ENCODE results near the gene OVOL1.
A peak's percentile ranks its signal among the peaks of the same experiment; 100 is the strongest.

The OVOL1 gene

DNA sequence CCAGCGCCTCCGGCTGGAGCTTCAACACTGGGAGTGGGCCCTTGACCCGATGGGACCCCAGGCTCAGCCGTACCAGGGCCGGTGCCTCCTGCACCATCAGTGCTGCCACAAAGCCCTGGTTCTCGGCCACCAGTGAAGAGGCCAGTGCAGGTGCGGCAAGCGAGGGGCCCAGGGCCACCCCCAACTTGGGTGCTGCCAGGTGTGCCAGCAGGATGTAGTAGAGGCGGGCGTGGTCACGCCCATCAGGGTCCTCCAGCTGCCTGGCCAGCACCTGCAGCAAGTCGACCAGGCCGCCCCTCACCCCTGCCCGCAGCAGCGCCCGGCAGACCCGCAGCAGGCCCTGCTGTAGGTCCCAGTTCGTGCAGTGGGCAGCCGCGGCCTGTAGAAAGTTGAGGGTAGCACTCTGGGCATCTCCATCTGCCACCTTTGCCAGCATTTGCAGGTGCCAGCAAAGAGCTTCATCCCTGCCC is 8.4 kb upstream of the OVOL1 start:
- DNase-seq, result no peak

DNA sequence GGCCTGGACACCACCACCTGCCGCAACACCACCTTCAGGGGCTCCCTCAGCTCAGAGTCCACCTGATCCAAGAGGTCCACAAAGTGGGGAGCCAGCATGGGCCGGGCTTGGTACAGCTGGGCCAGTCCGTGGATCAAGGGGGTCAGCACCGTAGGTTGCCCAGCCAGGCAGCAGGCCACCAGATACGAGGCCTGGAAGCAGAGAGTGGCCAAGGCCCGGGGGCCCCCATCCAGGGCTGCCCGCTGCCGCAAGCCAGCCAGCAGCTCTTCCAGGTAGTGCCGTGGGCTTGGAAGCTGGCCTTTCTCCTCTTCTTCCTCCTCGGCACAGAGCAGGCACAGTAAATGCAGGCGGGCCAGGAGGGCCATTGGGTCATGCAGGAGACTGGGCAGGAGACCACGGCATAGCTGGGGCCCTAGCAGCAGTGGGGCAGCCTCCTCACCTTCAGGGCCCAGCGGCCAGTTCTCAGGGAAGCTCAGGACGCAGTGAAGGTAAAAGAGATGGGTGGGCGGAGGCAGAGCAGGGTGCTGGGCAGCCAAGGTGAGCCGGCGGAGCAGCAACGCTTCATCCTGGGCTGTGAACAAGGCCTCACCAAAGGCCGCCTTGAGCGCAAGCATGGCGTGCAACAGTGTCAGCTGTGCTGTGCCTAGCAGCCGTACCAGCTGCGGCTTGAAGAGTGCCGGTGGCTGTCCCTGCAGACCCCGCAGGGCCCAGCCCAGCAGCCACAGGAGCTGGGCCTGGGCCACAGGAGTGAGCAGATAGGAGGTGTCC is 7.8 kb upstream of the OVOL1 start:
- no peak for DNase-seq

DNA sequence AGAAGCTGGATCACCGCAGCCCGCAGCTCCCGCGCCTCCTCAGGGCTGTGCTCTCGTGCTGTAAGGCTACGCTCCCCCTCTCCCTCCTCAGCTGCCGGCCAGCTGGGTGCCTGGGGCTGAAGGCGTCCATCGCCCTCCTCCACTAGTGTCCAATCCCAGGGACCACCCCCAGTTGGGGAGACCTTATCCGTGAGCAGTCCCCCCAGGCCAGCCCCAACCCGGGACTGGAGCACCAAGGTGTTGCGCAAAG is 7.3 kb upstream of the OVOL1 start:
- DNase-seq, result no peak

DNA sequence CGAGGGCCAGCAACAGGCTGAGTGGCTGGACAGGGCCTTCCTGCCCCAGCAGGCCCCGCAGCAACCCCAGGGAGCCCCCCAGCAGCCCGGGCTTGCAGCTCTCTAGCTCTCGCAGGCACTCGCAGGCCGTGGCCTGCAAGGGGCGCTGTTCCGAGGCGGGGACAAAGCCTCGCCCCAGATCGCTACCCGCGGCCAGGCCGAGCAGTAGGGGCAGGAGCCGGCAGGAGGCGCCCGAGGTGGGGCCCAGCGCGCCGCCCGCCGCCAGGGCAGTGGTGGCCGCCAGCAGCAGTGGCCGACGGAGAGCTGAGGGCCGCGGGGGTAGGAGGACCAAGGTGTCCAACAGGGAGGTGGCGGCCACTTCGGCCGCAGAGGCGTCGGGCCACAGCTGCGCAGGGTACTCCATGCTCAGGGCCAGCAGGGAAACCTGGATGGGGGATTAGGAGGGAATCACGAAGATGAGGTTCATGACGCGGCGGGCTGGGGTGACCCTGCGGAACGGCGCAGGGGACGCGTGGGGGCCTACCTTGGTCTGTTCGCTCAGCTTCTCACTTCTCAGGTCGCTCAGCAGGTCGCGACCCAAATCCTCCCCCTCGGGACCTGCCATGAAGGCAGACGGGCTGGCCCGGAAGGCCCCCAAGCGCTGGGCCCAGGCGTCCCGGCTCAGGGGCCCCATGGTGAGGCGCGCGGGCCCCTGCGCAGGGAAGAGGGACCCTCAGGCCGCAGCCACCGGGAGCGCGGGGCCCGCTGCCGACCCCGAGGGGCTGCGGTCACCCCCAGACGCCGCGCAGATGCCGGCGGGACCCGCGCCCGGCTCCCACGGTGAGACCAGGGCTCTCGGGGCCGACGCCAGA is 6.7 kb upstream of the OVOL1 start:
- peak; percentile 72 for DNase-seq

DNA sequence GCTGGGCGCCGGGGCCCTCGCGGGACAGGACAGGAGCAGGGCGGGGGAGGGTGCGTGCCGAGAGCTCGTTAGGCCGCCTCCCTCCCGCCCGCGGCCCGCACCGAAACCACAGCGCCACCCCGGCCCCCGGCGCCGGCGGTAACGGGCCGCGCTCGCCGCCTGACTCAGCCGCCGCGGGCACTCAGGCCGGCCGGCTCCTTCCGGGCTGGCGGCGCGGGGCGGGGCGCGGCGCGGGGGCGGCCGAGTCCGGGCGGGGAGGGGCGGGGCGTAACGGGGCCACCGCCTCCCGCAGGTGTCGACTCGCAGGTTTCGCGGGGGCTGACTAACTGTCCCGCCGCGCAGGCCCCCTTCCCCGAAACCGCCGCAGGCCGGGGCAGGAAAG is 6.1 kb upstream of the OVOL1 start, which contains the start of gene AP5B1:
AP5B1 (minus strand) TSS at position 207 of the 382 bp plus-strand sequence. CDS start 385 bp downstream, outside the sequence.
- peak; percentile 74 for DNase-seq

DNA sequence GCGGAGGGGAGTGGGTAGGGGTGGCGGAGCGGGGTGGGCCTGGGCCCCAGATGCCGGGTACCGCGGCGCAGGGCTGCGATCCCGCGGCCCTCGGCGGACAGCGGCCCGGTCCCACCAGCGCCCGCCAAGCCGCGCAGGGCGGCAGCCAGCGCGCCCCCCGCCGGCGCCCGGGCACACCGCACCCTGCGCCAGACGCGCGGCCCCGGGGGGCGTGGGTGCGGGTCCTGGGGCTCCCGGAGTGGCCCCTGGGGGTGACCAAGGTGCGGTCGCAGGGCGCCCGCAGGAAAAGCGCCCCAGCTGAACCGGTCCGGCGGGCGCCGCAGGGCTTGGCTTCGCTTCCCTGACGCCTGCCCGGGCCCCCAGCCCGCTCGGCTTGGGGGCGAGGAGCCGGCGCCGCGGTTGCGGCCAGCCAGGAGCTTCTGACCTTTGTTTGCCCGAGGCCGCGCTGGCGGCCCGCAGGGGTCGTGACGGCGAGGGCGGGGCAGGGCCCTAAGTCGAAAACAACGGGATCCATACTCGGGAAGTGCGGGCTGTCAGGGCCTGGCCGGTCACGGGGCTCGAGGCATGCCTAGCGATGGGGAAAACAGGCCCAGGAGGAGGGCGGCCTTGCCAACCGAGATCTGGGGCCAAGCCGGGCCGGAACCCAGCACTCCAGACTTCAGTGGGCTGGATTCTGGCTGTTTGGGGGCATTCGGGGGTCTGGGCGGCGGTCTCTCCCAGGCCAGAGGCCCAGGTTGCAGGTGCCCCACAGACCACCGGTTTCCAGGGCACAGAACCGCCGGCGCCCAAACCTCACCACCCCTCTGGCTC is 5.5 kb upstream of the OVOL1 start:
- DNase-seq, result no peak

DNA sequence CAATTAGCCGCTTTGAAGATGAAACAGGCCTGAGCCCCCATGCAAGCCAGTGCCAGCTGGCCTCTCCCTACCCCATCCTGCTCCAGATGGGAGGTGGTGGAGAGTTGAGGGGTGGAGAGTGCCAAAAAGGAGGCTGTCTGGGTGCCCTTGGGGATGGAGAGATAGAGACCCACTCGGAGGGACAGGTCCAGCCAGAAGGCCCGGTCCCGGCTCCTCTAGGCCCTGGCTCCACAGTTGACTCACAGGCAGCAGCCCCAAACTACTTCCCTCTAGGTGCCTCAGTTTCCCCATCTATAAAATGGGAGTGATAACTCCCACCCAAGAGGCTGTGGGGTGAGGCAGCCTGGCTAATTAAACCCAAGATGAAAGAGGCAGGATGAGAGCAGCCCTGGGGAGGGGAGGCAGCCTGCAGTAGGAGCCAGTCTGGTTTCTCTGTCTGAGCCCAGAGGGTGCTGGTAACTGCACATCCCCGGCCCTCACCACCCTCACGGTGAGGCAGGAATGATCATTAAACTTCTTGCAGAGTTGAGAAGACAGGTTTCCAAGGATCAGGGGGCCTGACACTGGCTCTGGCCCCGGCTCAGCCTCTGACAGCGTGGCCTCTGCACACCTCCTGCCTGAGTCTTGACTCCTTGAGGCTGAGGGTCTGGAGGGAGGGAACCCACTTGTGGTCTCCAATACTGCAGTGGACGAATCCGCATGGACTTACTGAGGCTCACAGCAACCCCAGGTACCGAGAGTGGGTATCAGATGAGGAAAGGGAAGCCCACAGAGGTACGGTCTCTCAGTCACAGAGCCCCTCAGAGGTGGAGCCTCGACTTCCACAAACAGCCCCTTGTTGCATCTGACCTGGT is 4.7 kb upstream of the OVOL1 start:
- DNase-seq, result no peak

DNA sequence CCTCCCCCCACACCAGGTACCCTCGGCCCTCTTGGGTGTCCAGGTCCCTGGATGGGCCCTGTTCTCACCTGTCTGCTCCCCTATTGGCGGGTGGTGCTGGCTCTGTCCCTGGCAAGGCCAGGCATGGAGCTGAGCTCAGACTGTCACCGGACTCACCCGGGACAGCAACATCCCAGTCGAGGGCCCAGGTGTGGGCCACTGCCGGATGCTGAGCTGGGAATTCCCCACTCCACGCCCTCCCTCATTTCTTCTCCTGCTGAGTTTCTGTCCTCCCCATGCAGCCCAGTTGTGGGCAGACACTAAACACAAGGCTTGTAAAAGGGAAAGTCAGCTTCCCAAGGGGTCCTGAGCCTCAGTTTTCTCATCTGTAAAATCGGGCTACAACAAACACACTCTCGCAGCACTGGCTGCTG is 4.0 kb upstream of the OVOL1 start:
- DNase-seq, result no peak

DNA sequence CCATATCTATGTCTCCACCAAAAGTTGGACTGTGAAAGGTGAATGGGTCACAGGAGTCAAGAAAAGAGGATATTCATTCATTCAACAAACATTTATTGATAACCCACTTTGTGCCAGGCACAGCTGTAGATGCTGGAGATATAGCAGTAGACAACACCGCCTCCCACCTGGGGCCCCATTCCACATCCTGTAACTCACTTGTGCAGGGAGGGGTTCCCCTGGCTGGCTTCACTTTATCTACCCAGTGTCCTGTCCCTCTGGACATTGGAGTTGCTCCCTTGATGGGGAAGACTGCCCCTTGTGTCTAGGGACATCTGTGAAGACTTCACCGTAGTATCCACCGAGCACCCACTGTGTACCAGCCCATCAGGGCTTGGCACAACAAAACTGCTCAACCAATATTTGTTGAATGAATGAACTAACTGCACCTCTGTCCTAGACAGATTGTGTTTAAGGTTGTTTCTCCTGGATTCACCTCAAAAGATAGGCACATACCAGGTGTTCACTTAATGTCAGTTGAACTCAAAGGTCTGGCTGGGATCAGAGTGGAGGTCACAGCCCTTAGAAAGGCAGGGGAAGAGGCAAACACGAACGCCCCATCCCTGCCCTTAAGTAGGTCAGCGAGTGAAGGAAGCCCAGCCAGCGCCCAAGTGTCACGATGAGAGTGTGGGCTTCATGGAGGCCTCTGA is 1.4 kb upstream of the OVOL1 start:
- no peak for DNase-seq

DNA sequence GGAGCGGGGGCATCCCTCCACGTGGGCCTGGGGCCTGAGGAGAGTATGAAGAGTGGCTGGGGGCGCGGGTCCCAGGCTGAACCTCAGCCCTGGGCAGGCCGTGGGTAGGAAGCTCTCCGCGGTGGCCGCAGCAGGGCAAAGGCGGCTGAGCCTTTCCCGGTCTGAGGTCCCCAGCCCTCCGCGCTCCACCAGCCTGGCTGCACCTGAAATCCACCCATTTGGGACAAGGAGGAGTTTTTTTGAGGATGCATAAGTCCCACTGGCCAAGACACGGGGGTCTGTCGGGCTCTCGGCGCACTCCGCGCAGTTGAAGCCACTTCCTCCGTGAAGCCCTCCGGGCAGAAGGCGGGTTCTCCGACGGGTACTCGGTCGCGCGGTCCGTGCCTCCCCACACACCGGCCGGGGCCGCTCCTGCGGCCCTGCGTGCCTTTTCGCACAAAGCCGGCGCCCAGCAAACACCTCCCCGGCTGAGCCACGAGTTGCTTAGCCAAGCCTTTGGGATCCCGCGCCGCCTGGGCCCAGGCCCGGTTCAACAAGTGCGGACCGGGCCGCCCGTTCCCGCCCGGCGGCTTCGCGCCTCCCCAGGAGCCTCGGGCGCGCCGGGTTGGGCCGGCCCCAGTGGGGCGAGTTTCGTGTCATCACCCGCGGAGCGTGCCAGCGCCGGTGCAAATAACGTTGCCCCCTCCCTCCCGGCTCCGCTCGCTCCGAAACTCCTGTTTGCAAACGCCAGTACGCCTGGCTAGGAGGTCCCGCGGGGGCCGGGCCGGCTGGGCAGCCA is 666 bp upstream of the OVOL1 start:
- no peak for DNase-seq

DNA sequence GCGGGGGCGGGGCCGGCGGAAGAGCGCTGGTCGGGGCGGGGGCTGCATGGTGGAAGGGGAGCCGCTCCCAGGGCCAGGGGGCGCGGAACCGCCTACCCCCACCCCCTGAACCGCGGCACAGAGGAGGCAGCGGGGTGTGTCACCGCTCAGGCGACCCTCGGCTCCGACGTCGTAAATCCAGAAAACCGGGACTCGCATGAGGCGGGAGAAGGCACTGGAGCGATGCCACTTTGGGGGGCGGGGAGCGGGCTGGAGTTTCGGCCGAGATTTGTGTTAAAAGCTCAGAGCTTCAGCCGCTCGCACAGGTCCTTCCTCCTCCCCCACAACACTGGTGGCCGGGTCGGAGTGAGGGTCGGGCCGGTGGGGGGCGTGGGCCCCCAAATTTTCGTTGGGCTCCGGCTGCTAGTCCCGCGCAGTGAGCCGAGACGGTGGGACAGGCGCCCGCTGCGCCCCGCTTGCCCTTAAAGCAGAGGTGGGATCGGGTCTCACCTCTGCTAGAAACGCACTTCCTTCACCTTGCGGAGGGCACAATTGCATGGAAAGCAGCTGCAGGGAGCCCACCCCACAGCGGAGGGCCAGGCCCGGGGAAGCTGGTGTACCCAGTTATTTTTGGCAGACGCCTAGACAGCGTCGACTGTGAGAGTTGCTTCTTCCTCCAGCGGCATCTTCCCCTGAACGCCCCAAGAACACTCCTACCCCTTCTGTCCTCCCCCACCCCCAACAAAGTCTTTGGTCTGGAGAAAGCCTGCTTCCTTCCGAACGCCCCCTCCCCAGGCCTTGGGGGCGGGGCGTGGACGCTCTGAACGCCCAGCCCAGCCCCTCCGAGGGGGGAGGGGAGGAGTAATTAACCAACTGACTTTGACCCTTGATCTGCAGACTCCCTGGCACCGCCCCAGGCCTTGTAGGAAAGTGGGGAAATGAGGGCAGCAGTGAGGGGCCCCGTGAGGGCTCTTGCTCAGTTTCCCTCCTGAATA is 1.1 kb downstream of the OVOL1 start:
- DNase-seq, result no peak

DNA sequence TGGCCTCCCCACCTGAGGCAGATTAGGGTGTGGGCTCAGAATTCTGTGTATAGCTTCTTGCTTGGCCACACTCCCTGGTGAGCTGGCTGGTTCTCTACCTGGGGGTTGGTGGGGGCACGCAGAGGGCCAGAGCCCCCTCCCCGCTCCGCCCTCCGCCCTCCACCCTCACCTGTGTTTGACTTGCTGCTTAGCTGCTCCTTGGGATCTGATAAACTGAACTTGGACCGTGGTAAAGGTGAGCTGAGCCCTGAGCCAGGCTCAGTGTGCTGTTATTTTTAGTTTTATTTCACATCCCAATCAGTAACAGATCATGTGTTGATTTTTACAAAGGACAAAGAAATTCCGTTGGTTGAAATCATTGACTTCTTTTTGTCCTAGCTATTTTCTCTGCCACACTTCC is 2.0 kb downstream of the OVOL1 start:
- no peak for DNase-seq

DNA sequence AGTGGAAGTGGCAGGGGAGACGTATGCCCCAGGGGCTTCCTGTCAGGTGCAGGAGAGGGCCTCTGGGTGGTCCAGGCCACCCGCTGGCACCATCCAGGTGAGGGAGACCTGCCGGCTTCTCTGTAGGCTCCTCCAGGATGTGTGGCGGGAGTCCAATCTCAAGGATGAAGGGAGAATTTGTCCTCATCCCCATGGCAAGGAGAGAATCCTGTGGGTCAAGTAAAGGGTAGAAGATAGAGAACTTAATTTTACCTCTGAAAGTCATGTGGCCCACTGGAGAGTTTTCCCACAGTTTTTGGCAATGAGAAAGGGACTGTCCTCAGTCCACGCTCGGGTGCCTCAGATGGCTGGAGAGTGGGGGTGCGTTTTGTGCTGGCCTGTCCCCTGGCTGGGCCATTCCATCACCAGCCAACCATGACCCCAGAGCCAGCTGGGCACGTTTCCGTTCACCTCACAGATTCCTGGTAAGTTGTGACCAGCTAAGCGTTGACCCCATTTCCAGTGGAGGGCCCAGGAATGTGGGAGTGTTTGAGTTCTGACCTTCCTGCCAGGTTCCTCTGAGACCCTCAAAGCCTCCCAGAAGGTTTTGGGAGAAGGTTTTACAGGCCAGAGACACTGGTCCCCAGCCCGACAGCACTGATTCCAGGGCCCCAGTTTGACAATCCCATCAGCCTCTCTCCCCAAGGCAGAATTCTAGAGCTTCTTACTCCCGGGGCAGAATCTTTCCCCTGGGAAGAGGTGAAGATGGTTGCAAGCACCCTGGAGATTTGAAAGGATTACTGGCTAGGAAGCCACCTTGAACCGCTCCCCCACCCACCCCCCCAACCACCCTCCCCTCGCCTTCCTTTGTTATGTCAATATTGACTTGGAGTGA is 2.6 kb downstream of the OVOL1 start:
- no peak for DNase-seq

DNA sequence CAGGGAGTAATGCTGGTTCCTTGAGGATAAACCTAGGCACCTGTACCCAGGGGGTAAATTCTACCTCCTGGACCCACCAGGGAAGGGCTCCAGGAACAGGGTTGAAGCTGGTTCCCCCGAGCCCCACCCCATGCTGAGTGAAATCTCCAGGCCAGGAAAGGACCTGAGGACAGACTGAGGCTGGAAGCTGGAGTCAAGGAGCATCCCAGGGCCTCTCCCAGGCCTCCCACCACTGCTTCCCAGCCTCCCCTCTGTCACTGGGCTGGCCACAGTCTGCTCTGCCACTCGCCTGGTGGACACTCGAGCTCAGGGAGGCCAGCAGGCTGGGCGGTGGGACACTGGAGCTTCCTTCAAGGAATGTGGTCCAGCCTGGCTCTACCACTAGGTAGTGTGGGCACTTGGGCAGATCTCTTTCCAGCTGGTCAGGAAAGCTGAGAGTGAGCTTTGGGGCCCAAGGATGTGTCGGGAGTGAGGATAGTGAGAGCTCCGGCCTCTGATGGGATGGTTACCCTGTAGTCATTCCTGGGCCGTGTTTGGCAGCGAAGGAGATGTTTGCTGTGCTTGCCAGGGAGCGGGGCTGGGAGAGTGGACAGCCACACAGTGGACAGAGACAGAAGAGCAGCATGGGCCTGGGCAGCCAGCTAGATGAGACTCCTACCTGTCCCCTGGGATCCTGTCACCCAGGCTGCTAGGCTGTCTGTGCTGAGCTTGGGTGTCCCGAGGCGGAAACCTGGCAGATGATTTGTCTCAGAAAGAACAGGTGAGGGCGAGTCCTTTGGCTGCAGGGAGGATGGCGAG is 3.4 kb downstream of the OVOL1 start:
- no peak for DNase-seq

DNA sequence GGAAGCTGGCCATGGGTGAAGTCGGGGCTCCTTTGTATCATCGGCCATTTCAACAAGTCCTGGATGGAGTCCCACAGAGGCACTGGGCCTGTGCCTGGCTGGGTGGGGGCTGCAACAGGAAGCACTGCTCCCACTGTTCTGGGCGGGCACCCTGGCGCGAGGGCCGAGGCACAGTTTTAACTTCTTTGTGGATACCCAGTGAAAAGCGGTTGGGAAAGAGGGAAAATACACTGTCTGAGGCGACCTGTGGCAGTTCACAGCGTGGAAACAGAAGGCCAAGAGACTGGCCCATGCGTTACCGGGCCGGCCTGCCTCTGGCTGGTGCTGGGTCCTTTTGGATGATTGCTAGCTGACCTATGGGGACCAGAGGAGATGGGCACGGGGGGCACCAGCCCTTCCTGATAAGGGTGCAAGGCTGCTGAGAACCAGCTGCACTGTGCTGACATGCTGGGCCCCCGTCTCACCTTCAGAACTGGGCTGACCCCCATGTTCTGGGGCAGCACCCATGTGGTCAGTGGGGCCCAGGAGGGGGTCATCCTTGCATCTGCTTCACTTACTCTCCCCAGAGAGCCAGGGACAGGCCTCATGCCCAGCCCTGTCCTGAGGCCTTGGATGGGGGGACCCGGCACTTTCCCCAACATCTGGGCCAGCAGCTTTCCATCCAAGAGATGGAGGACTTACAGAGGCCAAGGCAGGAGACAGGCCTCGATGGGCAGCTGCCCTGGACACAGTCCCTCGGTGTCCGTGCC is 4.2 kb downstream of the OVOL1 start:
- DNase-seq, result no peak

DNA sequence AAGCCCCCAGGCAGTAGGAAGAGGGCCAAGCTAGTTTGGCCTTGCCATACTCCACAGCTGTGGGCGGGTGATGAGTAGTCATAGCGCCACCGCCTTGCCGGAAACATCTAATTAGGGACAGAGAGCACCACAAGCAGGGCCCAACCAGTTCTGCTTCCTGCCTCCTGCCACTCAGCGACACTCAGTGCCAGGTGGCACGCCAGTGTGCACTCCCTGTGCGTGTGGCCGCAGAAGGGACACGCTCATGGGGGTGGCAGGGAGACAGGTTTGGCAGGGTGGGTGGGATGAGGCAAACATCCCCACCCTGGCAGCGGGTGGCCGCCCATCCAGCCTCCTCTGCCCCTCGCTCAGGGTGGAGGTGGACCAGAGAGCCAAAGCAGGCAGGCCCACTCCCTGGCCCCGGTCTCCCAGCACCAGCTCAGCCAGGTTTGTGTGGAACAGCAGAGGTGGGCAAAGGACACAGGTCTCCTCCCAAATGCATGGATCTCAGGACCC is 4.9 kb downstream of the OVOL1 start:
- DNase-seq, result peak; percentile 46

DNA sequence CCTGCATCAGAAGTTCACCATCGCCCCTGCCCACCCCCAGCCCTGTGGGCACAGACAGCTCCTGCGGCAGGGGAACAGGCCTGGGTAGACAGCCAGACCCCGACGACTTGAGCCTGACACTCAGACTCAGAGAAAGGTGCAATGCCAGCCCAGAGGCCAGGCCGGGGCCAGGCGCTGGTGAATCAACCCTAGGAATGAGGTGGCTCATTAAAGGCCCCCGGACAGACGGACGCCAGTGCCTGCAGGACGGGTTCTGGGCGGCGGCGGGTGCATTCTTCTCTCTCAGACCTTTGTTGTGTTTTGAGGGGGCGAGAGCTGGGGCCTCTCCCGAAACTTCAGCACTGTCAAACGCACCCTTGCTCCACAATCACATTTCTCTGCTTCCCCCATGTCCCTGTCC is 5.6 kb downstream of the OVOL1 start:
- no peak for DNase-seq

All from activated CD8-positive, alpha-beta memory T cell treated with anti-CD3 and anti-CD28 coated beads, Interleukin-2, amount 50 U/mL, for 4 hours (primary cell).